HAP-1 (cell line): ENCODE data around the gene CFC1.
"Not testable (repeated sequence)": the region's sequence is repeated elsewhere in the genome, so short reads cannot be mapped to it uniquely, and the experiment has no call there.

Experiments
- DNase-seq, 2 experiments: peaks; one replicate each; pipeline ENCODE4 v3.0.0-alpha.2; 2016 to 2020; ENCODE audit warnings: low spot score in 2 of 2
- H3K27me3 ChIP-seq: fragments of 250-450 bp; sonication (Bioruptor Pico); 2 replicates; pipeline ENCODE4 v1.5.1; 2020; ENCODE audit warnings: low read depth, mild to moderate bottlenecking, moderate library complexity
- H3K36me3 ChIP-seq: fragments of 250-450 bp; sonication (Bioruptor Pico); replicated peaks from 2 replicates; pipeline ENCODE4 v1.5.1; 2020; ENCODE audit warnings: mild to moderate bottlenecking
- H3K4me1 ChIP-seq: fragments of 250-450 bp; sonication (Bioruptor Pico); 2 replicates; pipeline ENCODE4 v1.5.1; 2020; ENCODE audit warnings: mild to moderate bottlenecking
- H3K4me3 ChIP-seq: fragments of 250-450 bp; sonication (Bioruptor Pico); 2 replicates; pipeline ENCODE4 v1.5.1; 2020; ENCODE audit warnings: mild to moderate bottlenecking, moderate library complexity
- H3K9me3 ChIP-seq: fragments of 250-450 bp; sonication (Bioruptor Pico); 2 replicates; pipeline ENCODE4 v1.5.1; 2020; ENCODE audit warnings: mild to moderate bottlenecking, moderate library complexity
- in situ Hi-C: fragments of 300-500 bp; cut with MboI; formaldehyde crosslinking; loops from 3 replicates; pipeline ENCODE4 v1.14.3; 2020; ENCODE audit warnings: low sequenced_read_pairs, inconsistent platforms, mixed read lengths

CFC1 gene

DNA sequence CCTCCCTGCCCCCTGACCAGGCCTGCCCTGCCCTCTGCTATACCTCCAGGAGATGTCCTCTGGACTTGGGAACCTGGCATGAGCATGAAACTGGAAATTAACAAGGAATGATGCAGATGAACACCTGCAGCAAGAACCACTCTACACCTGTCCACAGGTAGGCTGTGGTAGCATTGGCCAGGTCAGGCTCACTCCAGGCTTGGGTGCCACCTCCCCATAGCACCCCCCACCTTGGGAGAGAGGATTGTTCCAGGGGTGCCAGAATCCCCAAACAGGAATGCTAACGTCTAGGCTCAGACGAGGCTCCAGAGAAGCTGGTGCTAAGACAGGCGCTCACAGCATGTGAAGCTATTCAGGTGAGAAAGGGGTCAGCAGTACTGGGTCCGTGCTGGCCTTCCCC is 5.4 kb downstream of the CFC1 start:
- DNase-seq, H3K9me3 ChIP-seq, in situ Hi-C loops, H3K27me3 ChIP-seq, H3K4me1 ChIP-seq, H3K36me3 ChIP-seq, H3K4me3 ChIP-seq: not testable (repeated sequence)

- H3K4me3 ChIP-seq, H3K27me3 ChIP-seq, H3K4me1 ChIP-seq, H3K9me3 ChIP-seq, in situ Hi-C loops, H3K36me3 ChIP-seq, DNase-seq: not testable (repeated sequence)
Observed at GRCh38 chr2:130592791-130593414, 6.5 kb downstream of the CFC1 start.

GRCh38 chr2:130590842-130591359 is 8.5 kb downstream of the CFC1 start:
- H3K4me3 ChIP-seq, H3K4me1 ChIP-seq, DNase-seq, H3K9me3 ChIP-seq, H3K36me3 ChIP-seq, in situ Hi-C loops, H3K27me3 ChIP-seq: not testable (repeated sequence)

GRCh38 chr2:130590170-130590841 is 9.1 kb downstream of the CFC1 start:
- in situ Hi-C loops, DNase-seq, H3K36me3 ChIP-seq, H3K4me3 ChIP-seq, H3K27me3 ChIP-seq, H3K4me1 ChIP-seq, H3K9me3 ChIP-seq: not testable (repeated sequence)

- H3K9me3 ChIP-seq, in situ Hi-C loops, H3K27me3 ChIP-seq, H3K4me3 ChIP-seq, DNase-seq, H3K4me1 ChIP-seq, H3K36me3 ChIP-seq: not testable (repeated sequence)
Observed at GRCh38 chr2:130588688-130589458, 10.5 kb downstream of the CFC1 start.

DNA sequence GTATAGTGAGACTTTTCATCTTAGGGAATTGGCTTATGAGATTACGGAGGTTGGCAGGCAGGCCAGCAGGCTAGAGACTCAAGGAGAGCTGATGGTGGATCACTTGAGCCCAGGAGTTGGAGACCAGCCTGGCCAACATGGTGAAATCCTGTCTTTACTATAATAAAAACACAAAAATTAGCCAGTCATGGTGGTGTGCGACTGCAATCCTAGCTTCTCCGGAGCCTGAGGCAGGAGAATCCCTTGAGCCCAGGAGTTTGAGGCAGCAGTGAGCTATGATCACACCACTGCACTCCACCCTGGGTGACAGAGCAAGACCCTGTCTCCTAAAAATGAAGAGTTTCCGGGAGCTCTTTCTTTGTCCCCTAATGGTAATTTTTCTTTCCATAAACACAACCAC is 14.6 kb downstream of the CFC1 start:
- H3K9me3 ChIP-seq, H3K36me3 ChIP-seq, H3K4me3 ChIP-seq, DNase-seq, in situ Hi-C loops, H3K27me3 ChIP-seq, H3K4me1 ChIP-seq: not testable (repeated sequence)

DNA sequence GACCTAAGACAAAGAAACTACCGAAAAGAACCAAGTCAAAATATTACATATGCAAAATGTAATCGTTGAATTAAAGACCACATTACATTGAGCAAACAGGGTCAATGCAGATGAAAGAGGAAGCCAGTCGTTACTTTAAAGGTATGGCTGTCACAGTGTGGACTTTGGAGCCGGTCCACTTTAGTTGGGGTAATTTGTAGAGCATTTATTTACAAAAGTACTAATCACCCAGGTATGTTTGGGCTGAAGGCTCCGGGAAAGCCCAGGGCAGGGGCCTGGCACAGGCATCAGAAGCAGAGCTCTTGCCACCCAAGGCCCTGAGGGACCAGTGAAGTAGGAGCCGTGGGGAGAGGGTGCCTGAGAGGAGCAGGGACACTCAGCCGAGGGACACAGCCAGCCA is 15.8 kb downstream of the CFC1 start:
- DNase-seq, H3K9me3 ChIP-seq, in situ Hi-C loops: not testable (repeated sequence)

GRCh38 chr2:130582970-130583369 is 16.4 kb downstream of the CFC1 start:
- in situ Hi-C loops, H3K9me3 ChIP-seq, H3K27me3 ChIP-seq, H3K4me3 ChIP-seq, H3K4me1 ChIP-seq, H3K36me3 ChIP-seq, DNase-seq: not testable (repeated sequence)

More for the DNA sequence above, 15.8 kb downstream of the CFC1 start:
- not testable (repeated sequence) for H3K4me3 ChIP-seq, H3K36me3 ChIP-seq, H3K4me1 ChIP-seq, H3K27me3 ChIP-seq

GRCh38 chr2:130581491-130581890 is 17.9 kb downstream of the CFC1 start:
- H3K36me3 ChIP-seq, H3K9me3 ChIP-seq, H3K27me3 ChIP-seq, H3K4me3 ChIP-seq, DNase-seq, in situ Hi-C loops, H3K4me1 ChIP-seq: not testable (repeated sequence)

DNA sequence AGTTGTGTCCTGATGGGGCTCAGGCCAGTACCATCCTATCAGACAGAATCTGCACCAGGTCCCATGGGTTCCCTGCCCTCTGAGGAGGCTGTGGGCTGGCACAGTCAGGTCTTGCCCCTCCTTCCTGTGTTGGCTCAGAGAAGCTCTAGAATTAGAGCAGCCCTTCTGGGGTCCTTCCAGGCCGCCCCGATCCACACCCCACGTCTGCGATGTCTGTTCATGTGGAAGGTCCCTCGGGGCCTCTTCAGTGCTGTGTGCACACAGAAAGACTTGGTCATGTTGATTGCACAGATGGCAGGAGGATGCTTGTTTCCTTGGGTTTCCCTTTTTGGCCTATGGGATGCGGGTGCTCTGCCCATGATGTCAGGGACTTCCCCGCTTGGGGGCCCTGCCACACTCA is 20.3 kb downstream of the CFC1 start:
- H3K9me3 ChIP-seq, DNase-seq, H3K4me1 ChIP-seq, H3K36me3 ChIP-seq, H3K27me3 ChIP-seq, H3K4me3 ChIP-seq, in situ Hi-C loops: not testable (repeated sequence)

DNA sequence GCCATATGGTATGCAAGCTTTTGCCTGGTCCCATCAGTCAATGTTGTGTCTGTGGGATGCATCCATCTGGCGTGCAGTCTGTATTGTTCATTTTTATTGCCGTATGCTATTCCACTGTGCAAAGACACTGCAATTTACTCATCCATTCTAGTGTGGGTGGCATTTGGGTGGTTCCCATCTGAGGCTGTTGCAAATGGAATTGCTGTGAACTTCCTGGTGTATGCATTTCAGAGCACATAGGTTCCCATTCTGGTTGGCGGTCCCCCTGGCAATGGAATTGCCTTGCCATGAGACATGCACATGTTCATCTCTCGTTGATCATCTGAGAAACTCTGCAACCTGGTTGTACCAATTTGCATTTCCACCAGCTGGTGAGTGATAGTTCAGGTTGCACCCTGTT is 21.8 kb downstream of the CFC1 start:
- in situ Hi-C loops, H3K27me3 ChIP-seq, H3K36me3 ChIP-seq, H3K4me1 ChIP-seq, H3K9me3 ChIP-seq, DNase-seq, H3K4me3 ChIP-seq: not testable (repeated sequence)

- H3K4me3 ChIP-seq, H3K36me3 ChIP-seq, H3K9me3 ChIP-seq, in situ Hi-C loops, H3K4me1 ChIP-seq, H3K27me3 ChIP-seq, DNase-seq: not testable (repeated sequence)
Observed at GRCh38 chr2:130576209-130576784, 23.1 kb downstream of the CFC1 start.

GRCh38 chr2:130574230-130574629 is 25.1 kb downstream of the CFC1 start:
- not testable (repeated sequence) for DNase-seq, H3K9me3 ChIP-seq

GRCh38 chr2:130571929-130572328 is 27.4 kb downstream of the CFC1 start:
- H3K4me1 ChIP-seq, DNase-seq, in situ Hi-C loops, H3K4me3 ChIP-seq, H3K9me3 ChIP-seq, H3K36me3 ChIP-seq, H3K27me3 ChIP-seq: not testable (repeated sequence)

More at GRCh38 chr2:130574230-130574629, 25.1 kb downstream of the CFC1 start:
- in situ Hi-C loops, H3K4me1 ChIP-seq, H3K4me3 ChIP-seq, H3K36me3 ChIP-seq, H3K27me3 ChIP-seq: not testable (repeated sequence)
